GM21529 (cell line): Measurements from ENCODE around the gene PWWP3B.
"Not testable (repeated sequence)": the region's sequence is repeated elsewhere in the genome, so short reads cannot be mapped to it uniquely, and the experiment has no call there.

ENCODE experiments used
- ATAC-seq: cut with Tn5 transposase; IDR thresholded peaks from one replicate; pipeline ENCODE4 v1.9.1; 2021; ENCODE audit not compliant: unreplicated experiment

The PWWP3B gene

DNA sequence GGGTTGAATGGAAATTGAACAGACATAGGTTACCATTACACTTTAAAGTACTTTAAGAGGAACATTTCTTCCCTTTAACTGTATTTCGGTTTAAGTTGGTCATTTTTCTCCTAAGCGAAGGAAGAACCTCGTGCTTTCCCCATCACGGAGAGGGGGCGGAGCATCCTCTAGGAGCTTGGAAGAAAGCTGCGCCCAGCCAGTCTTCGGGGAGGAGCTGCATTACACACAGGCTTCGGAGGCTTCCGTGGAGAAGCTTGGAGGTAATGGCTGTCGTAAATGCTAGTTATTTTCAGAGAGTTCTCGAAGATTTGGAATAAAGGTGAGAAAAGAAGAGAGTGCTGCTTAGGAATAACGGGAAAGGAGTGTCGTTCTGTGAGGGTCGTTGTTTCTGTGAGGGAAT lies at the start of gene PWWP3B:
Gene PWWP3B (plus strand): TSS at position 199 of the 400 bp plus-strand sequence. CDS start 37,128 bp downstream, outside the sequence.
- ATAC-seq: no peak

DNA sequence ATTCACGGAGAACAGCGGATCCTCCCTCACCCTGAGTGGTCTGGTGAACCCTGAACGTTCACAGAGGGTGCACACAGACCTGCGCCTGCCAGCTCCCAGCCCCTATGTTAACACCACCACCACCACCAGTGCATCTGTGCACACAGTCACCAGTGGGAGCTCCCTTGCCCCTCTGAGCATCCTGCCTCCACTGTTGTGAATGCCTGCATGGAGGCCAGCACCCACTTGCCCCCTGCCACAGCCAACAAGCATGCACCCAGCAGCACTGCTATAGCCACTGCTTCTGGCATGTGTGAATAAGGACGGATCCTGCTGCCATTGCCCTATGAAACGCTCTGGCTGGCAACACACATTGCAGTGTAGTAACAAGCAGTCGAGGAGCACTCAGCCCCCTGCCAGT lies 29.1 kb upstream of the PWWP3B start:
- no peak for ATAC-seq

- no peak for ATAC-seq
Observed at GRCh38 chrX:106144755-106145639, 23.1 kb upstream of the PWWP3B start.

GRCh38 chrX:106150701-106151100 lies 17.4 kb upstream of the PWWP3B start:
- no peak for ATAC-seq

GRCh38 chrX:106159861-106160282 lies 8.2 kb upstream of the PWWP3B start:
- ATAC-seq: no peak

DNA sequence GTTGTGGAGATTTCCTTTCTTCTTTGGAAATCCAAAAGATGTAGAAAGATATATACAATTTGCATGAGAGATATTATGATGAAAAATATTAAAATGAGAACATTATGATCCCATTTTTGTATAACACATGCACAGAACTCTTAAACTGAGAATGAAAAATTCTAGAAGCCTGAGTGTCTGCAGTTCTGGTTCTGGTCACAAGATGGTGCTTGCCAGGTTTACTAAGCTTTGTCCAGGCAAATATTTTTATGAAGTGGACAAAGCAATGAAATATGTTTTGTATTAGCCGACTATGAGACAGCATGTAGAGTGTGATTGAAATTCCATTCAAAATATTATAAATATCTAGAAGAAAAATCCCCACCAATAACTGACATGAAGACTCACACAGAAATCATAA lies 2.2 kb downstream of the PWWP3B start:
- ATAC-seq: no peak

GRCh38 chrX:106171293-106171820 lies 3.3 kb downstream of the PWWP3B start:
- no peak for ATAC-seq

DNA sequence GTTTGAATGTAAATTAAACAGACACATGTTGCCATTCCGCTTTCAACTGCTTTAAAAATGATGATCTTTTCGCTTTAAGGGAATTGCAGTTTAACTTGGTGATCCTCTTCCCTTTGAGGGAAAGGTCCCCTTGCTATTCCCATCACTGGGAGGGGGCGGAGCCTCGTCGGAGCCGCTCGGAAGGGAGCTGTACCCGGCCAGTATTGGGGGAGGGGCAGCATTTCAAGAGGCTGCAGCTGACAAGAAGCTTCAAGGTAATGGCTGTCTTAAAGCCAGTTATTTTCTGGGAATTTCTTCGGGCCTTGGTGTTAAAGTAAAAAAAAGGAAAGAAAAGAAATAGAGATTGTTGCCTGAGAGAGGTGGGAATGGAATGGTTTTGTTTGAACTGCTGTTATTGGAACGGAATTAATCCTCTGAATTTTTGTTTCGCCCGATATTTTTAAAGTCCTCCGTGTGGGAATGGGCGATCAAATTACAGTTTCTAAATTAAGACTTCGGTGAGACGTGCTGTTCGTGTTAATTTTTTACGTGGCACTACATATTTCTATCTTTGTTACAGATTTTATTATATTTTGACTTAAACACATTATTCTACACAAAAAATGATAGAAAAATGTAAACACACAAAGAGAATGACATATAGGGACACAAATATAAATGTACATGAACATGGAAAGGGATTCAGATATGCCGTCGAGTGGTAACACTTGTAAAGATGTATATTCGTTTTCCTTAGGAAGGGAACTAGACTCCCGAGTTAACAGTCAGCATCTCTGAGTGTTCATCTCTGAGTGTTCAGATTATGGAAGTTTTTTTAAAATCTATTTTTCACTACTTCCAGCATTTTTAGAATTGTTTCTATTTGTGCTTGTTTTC lies 9.2 kb downstream of the PWWP3B start:
- ATAC-seq: no peak

GRCh38 chrX:106177982-106178321 lies 9.8 kb downstream of the PWWP3B start:
- ATAC-seq: no peak

DNA sequence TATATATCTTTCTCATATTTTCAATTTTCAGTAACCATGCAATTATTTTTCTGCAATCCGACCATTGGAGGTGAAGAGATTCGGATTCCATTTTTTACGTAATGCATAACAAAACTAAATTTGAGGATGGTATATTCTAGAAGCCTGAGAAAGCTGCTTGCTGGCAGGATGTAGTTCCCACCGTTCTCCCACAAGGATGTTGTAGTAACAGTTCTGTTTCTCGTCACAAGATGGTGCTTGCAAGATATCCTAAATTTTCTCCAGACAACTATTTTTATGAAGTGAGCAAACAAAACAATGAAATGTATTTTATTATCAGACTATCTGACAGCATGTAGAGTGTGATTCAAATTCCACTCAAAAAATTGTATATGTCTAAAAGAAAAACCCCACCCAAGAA lies 10.7 kb downstream of the PWWP3B start:
- no peak for ATAC-seq

- not testable (repeated sequence) for ATAC-seq
Observed at GRCh38 chrX:106183685-106184084, 15.6 kb downstream of the PWWP3B start.

- ATAC-seq: no peak
Observed at GRCh38 chrX:106201502-106202178, 33.5 kb downstream of the PWWP3B start.

DNA sequence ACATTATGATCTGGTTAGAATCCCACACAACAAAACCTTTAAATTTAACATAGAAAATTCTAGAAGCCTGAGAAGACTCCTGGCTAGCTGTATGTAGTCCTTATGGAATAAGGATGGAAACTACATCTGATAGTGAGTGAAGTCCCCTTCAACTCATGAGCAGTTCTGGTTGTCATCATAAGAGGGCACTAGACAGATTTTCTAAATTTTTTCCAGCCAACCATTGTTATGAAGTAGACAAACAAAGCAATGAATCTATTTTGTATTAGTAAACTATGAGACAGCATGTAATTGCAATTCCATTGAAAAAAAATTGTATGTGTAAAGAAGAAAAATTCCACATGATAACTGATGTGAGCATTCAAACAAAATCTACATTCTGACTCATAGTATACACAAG lies 35.2 kb downstream of the PWWP3B start:
- ATAC-seq: no peak

DNA sequence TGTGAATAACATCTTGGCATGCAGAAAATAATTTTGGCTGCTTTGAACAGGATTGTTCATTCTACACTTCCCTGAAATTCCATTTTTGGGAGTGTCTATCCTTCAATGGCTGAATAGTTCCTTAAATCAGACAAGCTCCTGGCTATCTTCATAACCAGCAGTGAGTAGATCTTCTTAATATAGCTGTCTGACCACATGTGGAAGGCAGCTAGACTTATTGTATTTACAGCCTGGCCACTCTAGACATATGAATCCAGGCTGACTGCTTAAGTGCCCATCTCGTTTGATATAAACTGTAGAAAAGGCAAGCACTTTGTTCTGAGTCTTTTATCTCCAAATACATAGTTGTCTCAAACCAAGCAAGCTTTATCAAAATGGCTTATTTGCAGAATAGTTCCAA lies 40.0 kb downstream of the PWWP3B start:
- ATAC-seq: no peak
